HEK293T (cell line): Measurements from ENCODE around the gene ABHD17A.
A peak's percentile ranks its signal among the peaks of the same experiment; 100 is the strongest.

ENCODE experiments used
- CTCF ChIA-PET: fragments of 350-600 bp; formaldehyde crosslinking; extraction: SDS; loops from one replicate; lab custom pipeline; 2021; ENCODE audit warnings: antibody characterized with exemption, inconsistent platforms; lab: Yijun Ruan, JAX
- POLR2A ChIA-PET: fragments of 350-600 bp; formaldehyde crosslinking; extraction: SDS; loops from one replicate; lab custom pipeline; 2020; ENCODE audit warnings: antibody characterized with exemption, inconsistent platforms; lab: Yijun Ruan, JAX
- DNase-seq: peaks from one replicate; pipeline ENCODE4 v3.0.0; 2012; ENCODE audit warnings: mixed read lengths; ENCODE audit errors: extremely low spot score
- ARNT ChIP-seq: fragments of 450-650 bp; IDR thresholded peaks from 2 replicates; pipeline ENCODE4 v1.6.1; 2017; ENCODE audit warnings: mild to moderate bottlenecking
- BHLHE40 ChIP-seq: fragments of 450-650 bp; IDR thresholded peaks from 2 replicates; pipeline ENCODE4 v1.6.1; 2016; ENCODE audit warnings: mild to moderate bottlenecking, moderate library complexity, borderline replicate concordance
- CTBP1 ChIP-seq: fragments of 450-650 bp; IDR thresholded peaks from 2 replicates; pipeline ENCODE4 v1.6.1; 2016; ENCODE audit warnings: borderline replicate concordance
- ELF4 ChIP-seq: fragments of 450-650 bp; IDR thresholded peaks from 2 replicates; pipeline ENCODE4 v1.6.1; 2017; ENCODE audit warnings: antibody characterized with exemption
- FOXA1 ChIP-seq: fragments of 450-650 bp; IDR thresholded peaks from 2 replicates; pipeline ENCODE4 v1.6.1; 2016; ENCODE audit warnings: mild to moderate bottlenecking
- FOXK2 ChIP-seq: fragments of 450-650 bp; IDR thresholded peaks from 2 replicates; pipeline ENCODE4 v1.6.1; 2016; ENCODE audit warnings: mild to moderate bottlenecking
- FOXM1 ChIP-seq: fragments of 450-650 bp; IDR thresholded peaks from 2 replicates; pipeline ENCODE4 v1.6.1; 2017; ENCODE audit warnings: mild to moderate bottlenecking, borderline replicate concordance
- HDGF ChIP-seq: fragments of 450-650 bp; IDR thresholded peaks from 2 replicates; pipeline ENCODE4 v1.6.1; 2017; ENCODE audit warnings: antibody characterized with exemption, borderline replicate concordance
- L3MBTL2 ChIP-seq: fragments of 450-650 bp; conservative IDR thresholded peaks from 2 replicates; pipeline ENCODE4 v1.6.1; 2016; ENCODE audit warnings: mild to moderate bottlenecking
- LEF1 ChIP-seq: fragments of 450-650 bp; IDR thresholded peaks from 2 replicates; pipeline ENCODE4 v1.6.1; 2017; ENCODE audit warnings: mild to moderate bottlenecking, borderline replicate concordance
- NFRKB ChIP-seq: fragments of 450-650 bp; IDR thresholded peaks from 2 replicates; pipeline ENCODE4 v1.6.1; 2016; ENCODE audit warnings: mild to moderate bottlenecking, moderate library complexity
- SP1 ChIP-seq: fragments of 450-650 bp; IDR thresholded peaks from 2 replicates; pipeline ENCODE4 v1.6.1; 2017
- SUZ12 ChIP-seq: fragments of 450-650 bp; IDR thresholded peaks from 2 replicates; pipeline ENCODE4 v1.6.1; 2016; ENCODE audit warnings: mild to moderate bottlenecking
- TARDBP ChIP-seq: fragments of 450-650 bp; IDR thresholded peaks from 2 replicates; pipeline ENCODE4 v1.6.1; 2016
- ZNF384 ChIP-seq: fragments of 450-650 bp; IDR thresholded peaks from 2 replicates; pipeline ENCODE4 v1.6.1; 2016
- TF ChIP-seq, protein P1 (sequence below): fragments of 450-650 bp; IDR thresholded peaks from 2 replicates; pipeline ENCODE4 v1.6.1; 2016

ABHD17A gene

DNA sequence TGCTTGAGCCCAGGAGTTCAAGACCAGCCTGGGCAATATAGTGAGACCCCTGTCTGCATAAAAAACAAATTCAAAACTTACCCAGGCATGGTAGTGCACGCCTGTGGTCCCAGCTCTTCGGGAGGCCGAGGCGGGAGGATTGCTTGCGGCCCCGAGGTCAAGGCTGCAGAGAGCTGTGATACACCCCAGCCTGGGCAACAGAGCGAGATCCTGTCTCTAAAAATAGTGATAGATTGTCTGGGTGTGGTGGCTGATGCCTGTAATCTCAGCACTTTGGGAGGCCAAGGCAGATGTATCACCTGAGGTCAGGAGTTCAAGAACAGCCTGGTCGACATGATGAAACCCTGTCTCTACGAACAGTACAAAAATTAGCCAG lies 18.0 kb downstream of the ABHD17A start:
- TF ChIP-seq BHLHE40 (no peak), CTBP1 (no peak), ZNF384 (no peak), SP1 (no peak), FOXM1 (no peak)
- no peak for DNase-seq
- ChIA-PET CTCF (no interaction called here), POLR2A (interaction anchor here (1.2 kb wide), 1 partner anchor 9 kb away, joined by 3 read pairs; no protein-coding TSS in a partner anchor)

DNA sequence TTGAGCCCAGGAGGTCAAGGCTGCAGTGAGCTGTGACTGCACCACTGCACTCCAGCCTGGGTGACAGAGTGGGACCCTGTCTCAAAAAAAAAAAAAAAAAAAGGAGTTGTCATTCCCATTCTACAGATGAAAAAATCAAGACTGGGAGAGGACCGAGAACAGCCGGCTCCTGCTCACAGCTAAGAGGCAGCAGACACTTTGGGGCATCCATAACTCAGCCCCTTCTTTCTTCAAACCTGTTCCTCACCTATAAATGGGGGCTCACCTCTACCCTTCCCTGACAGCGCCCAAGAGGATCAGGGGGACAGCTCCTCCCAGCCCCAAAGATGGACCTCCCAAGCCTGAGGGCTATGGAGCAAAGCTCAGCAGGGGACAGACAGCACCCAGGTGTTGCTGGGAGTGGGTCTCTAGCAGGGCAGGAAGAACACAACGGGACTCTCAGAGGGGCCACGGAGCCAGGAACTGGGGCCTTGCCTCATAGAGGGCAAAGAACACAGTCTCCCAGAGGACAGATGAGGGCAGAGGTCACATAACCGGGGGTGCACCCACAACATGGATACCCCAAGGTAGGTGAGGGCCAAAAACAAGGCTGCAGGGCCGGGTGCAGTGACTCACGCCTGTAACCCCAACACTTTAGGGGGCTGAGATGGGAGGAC lies 18.5 kb downstream of the ABHD17A start:
- ChIA-PET POLR2A (interaction anchor here (1.2 to 1.5 kb wide), 2 partner anchors 9 to 10 kb away, joined by 3 to 4 read pairs; no protein-coding TSS in a partner anchor), CTCF (interaction anchor here (0.6 kb wide), 1 partner anchor 61 kb away, joined by 3 read pairs; no protein-coding TSS in a partner anchor)
- no peak for DNase-seq
- TF ChIP-seq FOXA1 (no peak), FOXM1 (no peak), SUZ12 (no peak), TARDBP (no peak), SP1 (no peak), HDGF (no peak), FOXK2 (no peak)

DNA sequence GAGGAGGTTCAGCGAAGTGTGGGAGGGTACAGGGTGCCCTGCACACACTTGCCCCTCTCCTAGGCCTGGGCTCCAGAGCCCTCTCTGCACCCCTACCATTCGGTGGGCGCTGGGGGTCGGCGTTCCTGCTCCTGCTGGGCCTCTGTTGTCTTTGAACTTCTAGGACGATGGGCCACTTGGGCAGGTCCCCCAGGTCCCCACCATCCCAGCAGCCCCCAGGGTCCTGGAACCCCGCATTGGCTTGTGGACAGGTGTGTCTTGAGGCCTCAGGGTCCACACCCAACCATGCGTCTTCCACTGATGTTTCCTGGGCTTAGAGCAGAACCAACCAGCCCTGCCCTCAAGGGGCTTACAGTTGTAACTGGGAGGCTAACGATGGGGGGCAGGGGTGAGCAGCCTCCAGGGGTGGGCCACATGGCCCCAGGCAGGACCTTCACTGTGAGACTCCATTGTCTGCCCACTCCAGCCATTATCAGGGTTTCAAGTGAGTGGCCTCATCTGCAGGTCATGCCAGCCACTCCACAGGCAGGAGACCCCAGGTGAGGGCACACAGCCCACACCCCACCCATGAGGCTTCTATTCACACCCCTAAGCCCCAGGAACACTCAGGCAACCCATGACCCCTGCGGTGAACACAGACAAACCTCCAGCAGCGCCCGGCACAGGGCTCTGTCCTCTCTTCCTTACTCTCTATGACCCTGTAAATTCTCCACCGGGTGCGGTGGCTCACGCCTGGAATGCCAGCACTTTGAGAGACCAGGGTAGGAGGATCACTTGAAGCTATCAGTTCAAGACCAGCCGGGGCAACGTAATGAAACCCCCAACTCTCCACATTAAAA lies 19.9 kb downstream of the ABHD17A start:
- TF ChIP-seq TARDBP (no peak), L3MBTL2 (no peak), ELF4 (no peak), ARNT (no peak), FOXA1 (no peak), SP1 (no peak), ZNF384 (no peak), HDGF (no peak), FOXM1 (no peak), SUZ12 (no peak), BHLHE40 (no peak), CTBP1 (no peak), NFRKB (no peak), FOXK2 (no peak), LEF1 (no peak)
- TF ChIP-seq, protein P1, sequence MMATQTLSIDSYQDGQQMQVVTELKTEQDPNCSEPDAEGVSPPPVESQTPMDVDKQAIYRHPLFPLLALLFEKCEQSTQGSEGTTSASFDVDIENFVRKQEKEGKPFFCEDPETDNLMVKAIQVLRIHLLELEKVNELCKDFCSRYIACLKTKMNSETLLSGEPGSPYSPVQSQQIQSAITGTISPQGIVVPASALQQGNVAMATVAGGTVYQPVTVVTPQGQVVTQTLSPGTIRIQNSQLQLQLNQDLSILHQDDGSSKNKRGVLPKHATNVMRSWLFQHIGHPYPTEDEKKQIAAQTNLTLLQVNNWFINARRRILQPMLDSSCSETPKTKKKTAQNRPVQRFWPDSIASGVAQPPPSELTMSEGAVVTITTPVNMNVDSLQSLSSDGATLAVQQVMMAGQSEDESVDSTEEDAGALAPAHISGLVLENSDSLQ: no peak
- DNase-seq: no peak
- POLR2A ChIA-PET: interaction anchor here (1.4 to 1.6 kb wide), 4 partner anchors 10 to 32 kb away, joined by 4 to 17 read pairs (median 6); no protein-coding TSS in a partner anchor
- CTCF ChIA-PET: interaction anchor here (0.6 to 1.4 kb wide), 2 partner anchors 27 to 39 kb away, joined by 4 to 5 read pairs; no protein-coding TSS in a partner anchor

DNA sequence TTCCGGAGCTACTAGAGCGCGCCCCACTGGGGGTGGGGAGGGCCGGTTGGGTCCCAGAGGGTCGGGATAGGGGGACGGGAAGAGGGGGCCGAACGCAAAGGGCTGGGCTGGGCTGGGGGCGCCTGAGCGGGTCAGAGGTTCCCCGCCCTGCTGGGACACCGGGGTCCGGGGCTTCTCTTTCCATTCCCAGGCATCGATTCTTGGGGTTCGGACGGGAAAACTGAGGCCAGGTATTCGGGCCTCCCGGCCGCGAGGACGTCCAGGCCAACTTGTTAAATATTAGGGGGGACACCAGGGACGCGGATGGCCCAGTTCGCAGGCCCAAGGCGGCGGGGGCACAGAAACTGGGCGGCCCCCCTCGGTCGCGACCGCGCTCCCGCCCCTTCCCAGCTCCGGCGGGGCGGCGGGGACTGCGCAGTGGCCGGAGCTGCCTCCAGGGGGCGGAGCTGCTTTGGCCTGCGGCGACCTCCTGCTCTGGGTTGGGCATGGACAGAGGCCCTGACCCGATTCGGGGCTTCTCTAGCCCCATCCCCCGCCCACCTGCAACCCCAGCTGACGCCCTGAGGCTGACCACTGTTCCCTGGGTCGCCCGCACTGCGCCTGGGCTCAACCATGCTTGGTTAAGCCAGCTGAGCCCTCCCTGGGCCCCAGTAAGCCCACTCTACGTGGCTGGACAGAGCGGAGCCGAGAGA lies 20.7 kb downstream of the ABHD17A start:
- POLR2A ChIA-PET: interaction anchor here (1.4 to 1.6 kb wide), 3 partner anchors 11 to 32 kb away, joined by 6 to 17 read pairs (median 7); no protein-coding TSS in a partner anchor

More for the DNA sequence above, 20.7 kb downstream of the ABHD17A start:
- CTCF ChIA-PET: interaction anchor here (1.4 kb wide), 1 partner anchor 27 kb away, joined by 4 read pairs; no protein-coding TSS in a partner anchor
- peak; percentile 65 for DNase-seq
- TF ChIP-seq TARDBP: no peak
- no peak for TF ChIP-seq SP1
- TF ChIP-seq NFRKB: no peak
- TF ChIP-seq, protein P1: no peak
- peak; percentile 29; the same call in 1 of the 2 replicates for TF ChIP-seq FOXM1
- TF ChIP-seq HDGF: peak; percentile 97; the same call in 1 of the 2 replicates
- no peak for TF ChIP-seq FOXA1
- no peak for TF ChIP-seq ZNF384
- no peak for TF ChIP-seq ARNT
- TF ChIP-seq SUZ12: no peak
- TF ChIP-seq CTBP1: no peak
- no peak for TF ChIP-seq BHLHE40
- TF ChIP-seq ELF4: no peak
- TF ChIP-seq L3MBTL2: 0 out of 2 replicates have a peak, but pooled peaks have one; percentile 4
- peak; percentile 65; the same call in 1 of the 2 replicates for TF ChIP-seq LEF1
- TF ChIP-seq FOXK2: no peak
